Smooth muscle cell (in vitro differentiated cells): ENCODE results near the gene PIAS3. TPM values are rescaled to one million over a fixed set of nuclear protein-coding genes. Genes with fewer than 3 reads are reported as not detected.
"Not testable (repeated sequence)": the region's sequence is repeated elsewhere in the genome, so short reads cannot be mapped to it uniquely, and the experiment has no call there.

Experiments used
- DNase-seq: peaks from one replicate; lab custom pipeline; 2025; ENCODE audit not compliant: unreplicated experiment; lab: John Stamatoyannopoulos, UW
- H2AFZ ChIP-seq: fragments of 200-600 bp; sonication (generic); 2 replicates; pipeline ENCODE4 v1.6.0; 2016; ENCODE audit warnings: antibody characterized with exemption, low read depth, mild to moderate bottlenecking
- H3F3A ChIP-seq: fragments of 200-600 bp; sonication (generic); 2 replicates; pipeline ENCODE4 v1.6.0; 2017; ENCODE audit warnings: antibody characterized with exemption, low read depth
- H3K27ac ChIP-seq: fragments of 200-600 bp; sonication (generic); 2 replicates; pipeline ENCODE4 v1.5.1; 2016; ENCODE audit warnings: low read depth, mild to moderate bottlenecking
- H3K27me3 ChIP-seq: fragments of 200-600 bp; sonication (generic); 2 replicates; pipeline ENCODE4 v1.6.1; 2016; ENCODE audit warnings: low read depth, mild to moderate bottlenecking
- H3K36me3 ChIP-seq: fragments of 200-600 bp; sonication (generic); 2 replicates; pipeline ENCODE4 v1.5.1; 2016; ENCODE audit warnings: low read depth
- H3K4me1 ChIP-seq: fragments of 200-600 bp; sonication (generic); 2 replicates; pipeline ENCODE4 v1.5.1; 2016; ENCODE audit warnings: low read depth
- H3K4me2 ChIP-seq: fragments of 200-600 bp; sonication (generic); 2 replicates; pipeline ENCODE4 v1.6.0; 2016; ENCODE audit warnings: mild to moderate bottlenecking
- H3K4me3 ChIP-seq: fragments of 200-600 bp; sonication (generic); 2 replicates; pipeline ENCODE4 v1.5.1; 2016; ENCODE audit warnings: mild to moderate bottlenecking
- H3K79me2 ChIP-seq: fragments of 200-600 bp; sonication (generic); 2 replicates; pipeline ENCODE4 v1.6.0; 2016; ENCODE audit warnings: low read depth, mild to moderate bottlenecking
- H3K9ac ChIP-seq: fragments of 200-600 bp; sonication (generic); 2 replicates; pipeline ENCODE4 v1.6.0; 2016; ENCODE audit warnings: low read depth
- H3K9me3 ChIP-seq: fragments of 200-600 bp; sonication (generic); replicated peaks from 2 replicates; pipeline ENCODE4 v1.5.1; 2016; ENCODE audit warnings: low read depth
- H4K20me1 ChIP-seq: fragments of 200-600 bp; sonication (generic); 2 replicates; pipeline ENCODE4 v1.6.0; 2016; ENCODE audit warnings: low read depth
- WGBS: methylation state at CpG from one replicate; pipeline ENCODE4 v1.1.7; 2016; ENCODE audit warnings: low lambda C conversion rate; 5-methylcytosine and 5-hydroxymethylcytosine counted together
- polyA plus RNA-seq: library from polyadenylated mRNA; unstranded; fragments of >200 nt; fragmentation: Nextera tagmentation; extraction: Ambion mirVana; gene quantifications from 2 replicates; pipeline ENCODE4 v1.2.1, GENCODE V29; 2016
- total RNA-seq: library from RNA; depleted of rRNA; stranded (reverse); fragments of >200 nt; gene quantifications from 2 replicates; pipeline ENCODE4 v1.2.3, GENCODE V29; 2014
- TF ChIP-seq, protein P1 (sequence below): fragments of 200-600 bp; sonication (generic); IDR thresholded peaks from 2 replicates; pipeline ENCODE4 v1.5.1; 2017; ENCODE audit warnings: borderline replicate concordance, mild to moderate bottlenecking, antibody characterized with exemption; ENCODE audit not compliant: insufficient read depth, poor library complexity, severe bottlenecking

The PIAS3 gene
- total and polyA plus RNA-seq, 2 experiments from 2014 or later, result 39.2 to 57.6 TPM

DNA sequence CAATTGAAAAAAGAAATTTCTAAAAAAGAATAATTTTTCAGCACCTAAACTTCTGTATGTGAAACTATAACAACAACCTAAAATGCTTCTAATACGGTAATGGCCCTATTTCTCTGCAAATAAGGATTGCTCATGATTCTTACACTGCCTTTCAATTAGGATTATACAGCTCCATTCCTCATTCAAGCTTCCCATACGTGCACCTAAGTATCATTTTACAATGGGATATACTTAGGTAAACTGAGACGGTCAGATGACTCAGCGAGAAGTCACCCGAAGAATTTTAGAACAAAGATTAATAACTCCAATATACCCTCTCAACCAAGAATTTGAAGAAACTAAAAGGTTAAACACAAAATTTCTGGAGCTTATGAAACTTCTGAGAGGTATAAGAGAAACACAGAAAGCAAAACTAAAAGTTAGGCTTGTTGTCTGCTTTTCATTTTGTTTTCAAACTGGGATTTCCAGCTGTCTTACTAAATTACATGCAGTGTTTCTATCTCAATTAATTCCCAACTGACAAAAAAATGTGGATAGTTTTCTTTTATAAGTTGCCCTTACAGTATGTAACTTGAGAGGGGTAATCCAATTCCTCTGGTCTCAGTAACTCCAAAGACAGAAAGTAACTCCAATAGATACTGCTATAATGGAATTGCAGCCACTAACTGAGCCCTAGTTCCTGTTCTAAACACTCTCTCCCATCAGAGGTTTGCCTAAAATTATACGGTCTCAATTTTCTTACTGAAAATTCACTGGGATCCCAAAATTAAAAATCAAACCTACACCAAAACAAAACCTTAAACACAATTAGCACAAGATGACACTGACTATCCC lies 45.7 kb downstream of the PIAS3 start:
- not testable (repeated sequence) for H3F3A ChIP-seq, H3K27me3 ChIP-seq, H3K4me1 ChIP-seq, H3K27ac ChIP-seq, H3K4me3 ChIP-seq, DNase-seq, H3K9ac ChIP-seq, H3K4me2 ChIP-seq, H3K9me3 ChIP-seq, H2AFZ ChIP-seq, H3K36me3 ChIP-seq
- Histone ChIP-seq H4K20me1 (peaks cover 18% of the 10 kb centered on the region), H3K79me2 (peaks cover 16% of the 10 kb centered on the region)
- WGBS, result 84% methylated on average over 6 of the region's 6 CpGs

DNA sequence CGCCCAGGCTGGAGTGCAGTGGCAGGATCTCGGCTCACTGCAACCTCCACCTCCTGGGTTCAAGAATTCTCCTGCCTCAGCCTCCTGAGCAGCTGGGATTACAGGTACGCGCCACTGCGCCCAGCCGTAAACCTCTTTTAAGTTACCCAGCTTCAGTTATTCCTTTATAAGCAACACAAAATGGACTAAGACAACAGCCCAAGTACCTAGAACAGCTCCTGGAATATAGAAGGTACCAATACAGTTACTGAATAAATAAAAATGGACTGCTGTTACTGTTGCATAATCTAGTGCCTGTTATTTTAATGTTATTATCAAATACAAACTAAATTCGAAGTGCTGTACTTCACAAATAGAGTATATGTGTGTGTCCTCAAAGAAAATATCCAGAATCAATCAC lies 52.0 kb downstream of the PIAS3 start:
- Histone ChIP-seq H3K9ac (no peak overlapping the region), H3K4me2 (no peak overlapping the region), H4K20me1 (peaks cover 75% of the 10 kb centered on the region), H3K4me3 (no peak overlapping the region), H3K36me3 (no peaks in the 10 kb centered on the region), H3K27me3 (no peaks in the 10 kb centered on the region), H3K27ac (no peak overlapping the region), H3K9me3 (no peaks in the 10 kb centered on the region), H2AFZ (no peak overlapping the region), H3K79me2 (peaks cover 65% of the 10 kb centered on the region), H3K4me1 (peaks cover 15% of the 10 kb centered on the region), H3F3A (no peaks in the 10 kb centered on the region)
- TF ChIP-seq, protein P1, sequence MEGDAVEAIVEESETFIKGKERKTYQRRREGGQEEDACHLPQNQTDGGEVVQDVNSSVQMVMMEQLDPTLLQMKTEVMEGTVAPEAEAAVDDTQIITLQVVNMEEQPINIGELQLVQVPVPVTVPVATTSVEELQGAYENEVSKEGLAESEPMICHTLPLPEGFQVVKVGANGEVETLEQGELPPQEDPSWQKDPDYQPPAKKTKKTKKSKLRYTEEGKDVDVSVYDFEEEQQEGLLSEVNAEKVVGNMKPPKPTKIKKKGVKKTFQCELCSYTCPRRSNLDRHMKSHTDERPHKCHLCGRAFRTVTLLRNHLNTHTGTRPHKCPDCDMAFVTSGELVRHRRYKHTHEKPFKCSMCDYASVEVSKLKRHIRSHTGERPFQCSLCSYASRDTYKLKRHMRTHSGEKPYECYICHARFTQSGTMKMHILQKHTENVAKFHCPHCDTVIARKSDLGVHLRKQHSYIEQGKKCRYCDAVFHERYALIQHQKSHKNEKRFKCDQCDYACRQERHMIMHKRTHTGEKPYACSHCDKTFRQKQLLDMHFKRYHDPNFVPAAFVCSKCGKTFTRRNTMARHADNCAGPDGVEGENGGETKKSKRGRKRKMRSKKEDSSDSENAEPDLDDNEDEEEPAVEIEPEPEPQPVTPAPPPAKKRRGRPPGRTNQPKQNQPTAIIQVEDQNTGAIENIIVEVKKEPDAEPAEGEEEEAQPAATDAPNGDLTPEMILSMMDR, result no peak
- no peak for DNase-seq
- 97% methylated on average over 7 of the region's 7 CpGs for WGBS

GRCh38 chr1:145806408-145806807 lies 52.5 kb downstream of the PIAS3 start:
- H2AFZ ChIP-seq, result no peak overlapping the region
- no peaks in the 10 kb centered on the region for H3K27me3 ChIP-seq
- no peak overlapping the region for H3K4me2 ChIP-seq
- H3F3A ChIP-seq, result no peaks in the 10 kb centered on the region
- DNase-seq, result no peak
- H4K20me1 ChIP-seq, result peaks cover 79% of the 10 kb centered on the region
- H3K4me1 ChIP-seq, result peaks cover 15% of the 10 kb centered on the region
- H3K9me3 ChIP-seq, result no peaks in the 10 kb centered on the region
- no peak overlapping the region for H3K9ac ChIP-seq
- H3K27ac ChIP-seq, result no peak overlapping the region
- no peaks in the 10 kb centered on the region for H3K36me3 ChIP-seq
- H3K79me2 ChIP-seq, result peaks cover 69% of the 10 kb centered on the region
- TF ChIP-seq, protein P1, result no peak
- WGBS, result 93% methylated on average over 4 of the region's 4 CpGs
- H3K4me3 ChIP-seq, result no peak overlapping the region

DNA sequence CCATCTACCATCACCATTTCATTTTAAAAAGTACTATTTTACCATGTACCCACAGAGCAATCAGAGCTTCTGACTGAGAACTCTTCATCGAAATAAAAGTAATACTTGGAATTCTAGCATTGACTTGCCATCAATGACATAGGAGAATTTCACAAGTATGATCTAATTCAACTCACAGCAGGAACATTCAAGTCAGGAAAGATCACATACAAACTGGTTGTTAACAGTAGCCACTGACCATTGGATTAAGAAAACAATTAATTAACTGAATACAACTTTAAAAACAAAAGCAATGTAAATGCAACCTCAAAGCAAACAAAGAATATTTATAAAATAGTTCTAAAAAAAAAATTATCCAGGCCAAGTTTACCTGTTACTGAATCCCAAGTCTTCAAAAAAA lies 53.8 kb downstream of the PIAS3 start:
- Histone ChIP-seq H3K4me1 (peaks cover 15% of the 10 kb centered on the region), H3K4me2 (no peak overlapping the region), H3F3A (no peaks in the 10 kb centered on the region), H3K9ac (no peak overlapping the region), H3K27me3 (no peaks in the 10 kb centered on the region), H3K4me3 (no peak overlapping the region), H3K79me2 (peaks cover 82% of the 10 kb centered on the region), H2AFZ (no peak overlapping the region), H4K20me1 (peaks cover 93% of the 10 kb centered on the region), H3K36me3 (no peaks in the 10 kb centered on the region), H3K27ac (no peak overlapping the region), H3K9me3 (no peaks in the 10 kb centered on the region)
- TF ChIP-seq, protein P1, result no peak
- 62% methylated on average over 1 of the region's 1 CpG for whole genome bisulfite sequencing
- no peak for DNase-seq
